ENCODE results near the gene JAM3.

- TF ChIP-seq EZH2 (IDR thresholded peaks at IDR 0.05; ENCODE audit: insufficient read depth, poor library complexity, severe bottlenecking) (no peak), EZH2phosphoT487 (IDR thresholded peaks at IDR 0.05; ENCODE audit: insufficient read depth, low read depth) (no peak)
Observed at GRCh38 chr11:134134167-134134566, 65.3 kb downstream of the JAM3 start.
